Mammary epithelial cell (primary cell): ENCODE measurements around the gene ZNF660.

Experiments used
- EZH2 ChIP-seq: IDR thresholded peaks from 2 replicates; pipeline ENCODE4 v1.6.1; 2012; ENCODE audit warnings: low read length, inconsistent platforms, borderline replicate concordance
- TF ChIP-seq, protein P1 (sequence below), 2 donors: IDR thresholded peaks in 1 of 2; conservative IDR thresholded peaks in 1 of 2; 2 replicates each; pipeline ENCODE4 v1.5.1; 2011 to 2012; ENCODE audit warnings: inconsistent platforms in 2 of 2, low read length in 2 of 2, mild to moderate bottlenecking in 2 of 2, control low read depth in 1 of 2, low read depth in 1 of 2; ENCODE audit not compliant: insufficient read depth in 1 of 2; ENCODE audit errors: extremely low read depth in 1 of 2

DNA sequence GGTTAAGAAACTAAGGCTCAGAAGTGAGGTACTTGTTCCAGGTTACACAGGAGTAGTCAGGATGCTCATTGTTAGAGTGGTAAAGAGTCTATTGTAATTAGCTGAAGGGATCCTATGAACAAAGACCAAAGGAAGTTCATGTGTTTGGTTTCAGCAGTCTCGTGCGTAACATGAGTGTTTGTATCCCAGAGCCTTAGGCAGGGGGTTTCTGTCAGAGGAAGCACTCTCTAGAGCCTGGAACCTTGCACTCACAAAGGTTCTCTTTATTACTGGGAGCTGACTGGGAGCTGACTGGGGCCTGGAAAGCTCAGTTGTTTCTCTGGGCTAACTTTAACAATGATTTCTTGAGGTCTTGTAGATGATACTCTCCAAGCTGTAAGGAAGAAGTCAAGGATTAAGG lies 44.0 kb downstream of the ZNF660 start:
- no peak for TF ChIP-seq EZH2
- TF ChIP-seq, protein P1, sequence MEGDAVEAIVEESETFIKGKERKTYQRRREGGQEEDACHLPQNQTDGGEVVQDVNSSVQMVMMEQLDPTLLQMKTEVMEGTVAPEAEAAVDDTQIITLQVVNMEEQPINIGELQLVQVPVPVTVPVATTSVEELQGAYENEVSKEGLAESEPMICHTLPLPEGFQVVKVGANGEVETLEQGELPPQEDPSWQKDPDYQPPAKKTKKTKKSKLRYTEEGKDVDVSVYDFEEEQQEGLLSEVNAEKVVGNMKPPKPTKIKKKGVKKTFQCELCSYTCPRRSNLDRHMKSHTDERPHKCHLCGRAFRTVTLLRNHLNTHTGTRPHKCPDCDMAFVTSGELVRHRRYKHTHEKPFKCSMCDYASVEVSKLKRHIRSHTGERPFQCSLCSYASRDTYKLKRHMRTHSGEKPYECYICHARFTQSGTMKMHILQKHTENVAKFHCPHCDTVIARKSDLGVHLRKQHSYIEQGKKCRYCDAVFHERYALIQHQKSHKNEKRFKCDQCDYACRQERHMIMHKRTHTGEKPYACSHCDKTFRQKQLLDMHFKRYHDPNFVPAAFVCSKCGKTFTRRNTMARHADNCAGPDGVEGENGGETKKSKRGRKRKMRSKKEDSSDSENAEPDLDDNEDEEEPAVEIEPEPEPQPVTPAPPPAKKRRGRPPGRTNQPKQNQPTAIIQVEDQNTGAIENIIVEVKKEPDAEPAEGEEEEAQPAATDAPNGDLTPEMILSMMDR (conservative IDR thresholded peaks at IDR 0.05 in 1 of 2, IDR thresholded peaks at IDR 0.05 in 1 of 2; ENCODE audit: extremely low read depth in 1 of 2, insufficient read depth in 1 of 2, low read depth in 1 of 2, low read length in 2 of 2): no peak
